Kidney (tissue), 14 donors: ENCODE results near the gene CDK19. TPM values are rescaled to one million over a fixed set of nuclear protein-coding genes. Genes with fewer than 3 reads are reported as not detected.
"Not testable (repeated sequence)": the region's sequence is repeated elsewhere in the genome, so short reads cannot be mapped to it uniquely, and the experiment has no call there.

Experiments
- DNase-seq, 5 donors: peaks; one replicate each; pipeline ENCODE4 v3.0.0-alpha.2; 2013 to 2020
- FAIRE-seq: peaks from 2 replicates; lab custom pipeline; 2012; peaks lifted over from hg19 to GRCh38; lab: Jason Lieb, UNC
- H3K27ac ChIP-seq, 2 donors: one replicate each; pipeline ENCODE4 v1.7.0; 2013; ENCODE audit warnings: low read depth in 2 of 2, low read length in 2 of 2, inconsistent platforms in 1 of 2
- H3K27me3 ChIP-seq: one replicate; pipeline ENCODE4 v1.7.1; 2013; ENCODE audit warnings: low read length, inconsistent platforms; ENCODE audit not compliant: control insufficient read depth, insufficient read depth
- H3K36me3 ChIP-seq, 3 donors: one replicate each; pipeline versions ENCODE4 v1.7.0 to v1.7.1; 2013; ENCODE audit warnings: low read length in 3 of 3, control low read depth in 1 of 3, inconsistent platforms in 1 of 3; ENCODE audit not compliant: insufficient read depth in 3 of 3, control insufficient read depth in 2 of 3
- H3K4me1 ChIP-seq, 3 donors: one replicate each; pipeline versions ENCODE4 v1.7.0 to v1.7.1; 2013; ENCODE audit warnings: low read length in 3 of 3, inconsistent platforms in 1 of 3, low read depth in 1 of 3; ENCODE audit not compliant: control insufficient read depth in 2 of 3, insufficient read depth in 2 of 3
- H3K4me3 ChIP-seq, 3 donors: one replicate each; pipeline versions ENCODE4 v1.7.0 to v1.8.1; 2013; ENCODE audit warnings: low read length in 3 of 3, control low read depth in 1 of 3, inconsistent platforms in 1 of 3
- H3K9ac ChIP-seq, 3 donors: one replicate each; pipeline versions ENCODE4 v1.7.0 to v1.7.1; 2013; ENCODE audit warnings: low read length in 3 of 3, control low read depth in 1 of 3, inconsistent platforms in 1 of 3
- H3K9me3 ChIP-seq, 3 donors: one replicate each; pipeline versions ENCODE4 v1.7.0 to v1.7.1; 2013; ENCODE audit warnings: low read length in 3 of 3, control low read depth in 1 of 3, inconsistent platforms in 1 of 3; ENCODE audit not compliant: control insufficient read depth in 2 of 3, insufficient read depth in 1 of 3
- CTCF ChIP-seq: IDR thresholded peaks from 3 replicates; pipeline ENCODE4 v1.5.1; 2012; ENCODE audit warnings: mild to moderate bottlenecking, moderate library complexity, borderline replicate concordance; ENCODE audit not compliant: insufficient read depth; ENCODE audit errors: extremely low read depth
- intact Hi-C: fragments of 100-400 bp; cut with DNase I; formaldehyde crosslinking; loops from one replicate; pipeline ENCODE4 v1.11.1; 2022
- polyA plus RNA-seq: library from polyadenylated mRNA; stranded (reverse); fragments of 350-450 nt; fragmentation: Illumina TruSeq; extraction: RNeasy Lipid Tissue Mini Kit (QIAGEN cat#74804); gene quantifications from one replicate; pipeline ENCODE4 v1.2.3, GENCODE V29; 2014; ENCODE audit warnings: low read depth, low replicate concordance; ENCODE audit not compliant: insufficient read depth
- total RNA-seq: library from RNA; stranded (reverse); fragmentation: NEBNext Ultra II Directional; extraction: Animal tissue kit (Norgen Biotek cat#: 25700); gene quantifications from one replicate; pipeline ENCODE4 v1.2.1, GENCODE V29; 2021
- donor health status: control.
- donor health status: control.
- donor health status: control.
- donor health status: control.
- donor health status: control.
- donor health status: DM: yes; HTN: yes; CAD: no.
- donor health status: Normal renal cell carcinoma (clear cell type).

The CDK19 gene
- total and polyA plus RNA-seq, 2 donors from 2014 or later, result 4.9 to 20.4 TPM

- no peak for DNase-seq
- Histone ChIP-seq H3K9ac (no peak overlapping the region), H3K4me1 (no peaks in the 10 kb centered on the region), H3K27me3 (no peaks in the 10 kb centered on the region), H3K4me3 (no peak overlapping the region), H3K9me3 (no peaks in the 10 kb centered on the region), H3K27ac (no peak overlapping the region), H3K36me3 (no peaks in the 10 kb centered on the region)
- intact Hi-C loops, result no loop called here
- TF ChIP-seq CTCF, result no peak
- FAIRE-seq, result no peak
Observed at GRCh38 chr6:110731196-110731595, 84.1 kb downstream of the CDK19 start.

GRCh38 chr6:110728501-110728900 lies 86.8 kb downstream of the CDK19 start:
- Histone ChIP-seq H3K27ac (no peak overlapping the region), H3K9me3 (no peaks in the 10 kb centered on the region), H3K36me3 (no peaks in the 10 kb centered on the region), H3K4me1 (no peaks in the 10 kb centered on the region), H3K27me3 (no peaks in the 10 kb centered on the region), H3K9ac (no peak overlapping the region), H3K4me3 (no peak overlapping the region)
- intact Hi-C loops, result no loop called here
- DNase-seq (no peak), FAIRE-seq (no peak)
- TF ChIP-seq CTCF, result no peak

GRCh38 chr6:110723017-110723416 lies 92.3 kb downstream of the CDK19 start:
- Histone ChIP-seq H3K4me1 (no peaks in the 10 kb centered on the region), H3K4me3 (no peak overlapping the region), H3K27me3 (no peaks in the 10 kb centered on the region), H3K9ac (no peak overlapping the region), H3K9me3 (no peaks in the 10 kb centered on the region), H3K27ac (no peak overlapping the region), H3K36me3 (no peaks in the 10 kb centered on the region)
- intact Hi-C loops, result no loop called here
- no peak for TF ChIP-seq CTCF
- DNase-seq (no peak), FAIRE-seq (no peak)

GRCh38 chr6:110720066-110720465 lies 95.2 kb downstream of the CDK19 start:
- Histone ChIP-seq H3K36me3 (no peaks in the 10 kb centered on the region), H3K9ac (no peak overlapping the region), H3K4me1 (no peaks in the 10 kb centered on the region), H3K4me3 (no peak overlapping the region), H3K27me3 (no peaks in the 10 kb centered on the region), H3K27ac (no peak overlapping the region), H3K9me3 (no peaks in the 10 kb centered on the region)
- TF ChIP-seq CTCF, result no peak
- intact Hi-C loops, result no loop called here
- no peak for FAIRE-seq
- no peak for DNase-seq

- H3K4me3 ChIP-seq, H3K27ac ChIP-seq, H3K9me3 ChIP-seq, H3K27me3 ChIP-seq, FAIRE-seq, H3K9ac ChIP-seq, intact Hi-C loops, H3K4me1 ChIP-seq, H3K36me3 ChIP-seq, DNase-seq: not testable (repeated sequence)
Observed at GRCh38 chr6:110719601-110720000, 95.7 kb downstream of the CDK19 start.
